PFSK-1 (cell line): ENCODE results near the gene FBXW9.

ENCODE experiments used
- FOXP2 ChIP-seq: optimal IDR thresholded peaks from 2 replicates; pipeline ENCODE3; 2011; ENCODE audit warnings: borderline replicate concordance, control low read depth, inconsistent platforms; ENCODE audit not compliant: insufficient read depth; ENCODE audit errors: extremely low read length, extremely low read depth
- POLR2AphosphoS5 ChIP-seq: IDR thresholded peaks from 2 replicates; pipeline ENCODE4 v1.6.1; 2012; ENCODE audit warnings: low read depth, mild to moderate bottlenecking, control low read depth, low read length, moderate library complexity
- SIN3A ChIP-seq: IDR thresholded peaks from 2 replicates; pipeline ENCODE4 v1.6.1; 2012; ENCODE audit warnings: mild to moderate bottlenecking, low read length, moderate library complexity, borderline replicate concordance; ENCODE audit not compliant: insufficient read depth
- TAF1 ChIP-seq: IDR thresholded peaks from 2 replicates; pipeline ENCODE4 v1.6.1; 2012; ENCODE audit warnings: low read length, control low read depth, borderline replicate concordance; ENCODE audit not compliant: insufficient read depth
- TF ChIP-seq, protein P1 (sequence below), 2 experiments: IDR thresholded peaks; 2 replicates each; pipeline versions ENCODE4 v1.6.1 to v1.8.0; 2011 to 2012; ENCODE audit warnings: low read depth in 2 of 2, low read length in 2 of 2, control low read depth in 1 of 2, inconsistent platforms in 1 of 2, mild to moderate bottlenecking in 1 of 2, moderate library complexity in 1 of 2; ENCODE audit not compliant: insufficient read depth in 1 of 2

The FBXW9 gene

DNA sequence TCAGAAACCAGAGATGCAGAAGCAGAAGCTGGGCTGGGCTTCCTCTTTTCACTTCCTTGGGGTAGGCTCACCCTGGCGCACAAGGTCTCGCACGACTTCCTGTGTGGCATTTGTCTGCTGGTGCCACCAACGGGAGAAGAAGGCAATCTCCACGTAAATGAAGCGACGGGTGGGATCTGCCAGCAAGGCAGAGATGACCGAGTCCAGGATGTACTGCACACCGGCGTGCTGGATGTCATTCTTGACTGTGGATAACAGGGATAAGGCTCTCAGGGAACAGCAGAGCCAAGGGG lies 31.2 kb downstream of the FBXW9 start:
- TF ChIP-seq, protein P1, sequence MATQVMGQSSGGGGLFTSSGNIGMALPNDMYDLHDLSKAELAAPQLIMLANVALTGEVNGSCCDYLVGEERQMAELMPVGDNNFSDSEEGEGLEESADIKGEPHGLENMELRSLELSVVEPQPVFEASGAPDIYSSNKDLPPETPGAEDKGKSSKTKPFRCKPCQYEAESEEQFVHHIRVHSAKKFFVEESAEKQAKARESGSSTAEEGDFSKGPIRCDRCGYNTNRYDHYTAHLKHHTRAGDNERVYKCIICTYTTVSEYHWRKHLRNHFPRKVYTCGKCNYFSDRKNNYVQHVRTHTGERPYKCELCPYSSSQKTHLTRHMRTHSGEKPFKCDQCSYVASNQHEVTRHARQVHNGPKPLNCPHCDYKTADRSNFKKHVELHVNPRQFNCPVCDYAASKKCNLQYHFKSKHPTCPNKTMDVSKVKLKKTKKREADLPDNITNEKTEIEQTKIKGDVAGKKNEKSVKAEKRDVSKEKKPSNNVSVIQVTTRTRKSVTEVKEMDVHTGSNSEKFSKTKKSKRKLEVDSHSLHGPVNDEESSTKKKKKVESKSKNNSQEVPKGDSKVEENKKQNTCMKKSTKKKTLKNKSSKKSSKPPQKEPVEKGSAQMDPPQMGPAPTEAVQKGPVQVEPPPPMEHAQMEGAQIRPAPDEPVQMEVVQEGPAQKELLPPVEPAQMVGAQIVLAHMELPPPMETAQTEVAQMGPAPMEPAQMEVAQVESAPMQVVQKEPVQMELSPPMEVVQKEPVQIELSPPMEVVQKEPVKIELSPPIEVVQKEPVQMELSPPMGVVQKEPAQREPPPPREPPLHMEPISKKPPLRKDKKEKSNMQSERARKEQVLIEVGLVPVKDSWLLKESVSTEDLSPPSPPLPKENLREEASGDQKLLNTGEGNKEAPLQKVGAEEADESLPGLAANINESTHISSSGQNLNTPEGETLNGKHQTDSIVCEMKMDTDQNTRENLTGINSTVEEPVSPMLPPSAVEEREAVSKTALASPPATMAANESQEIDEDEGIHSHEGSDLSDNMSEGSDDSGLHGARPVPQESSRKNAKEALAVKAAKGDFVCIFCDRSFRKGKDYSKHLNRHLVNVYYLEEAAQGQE (IDR thresholded peaks at IDR 0.05; ENCODE audit: insufficient read depth in 1 of 2, low read depth in 2 of 2, low read length in 2 of 2), result no peak
- TF ChIP-seq POLR2AphosphoS5, result no peak
- TF ChIP-seq SIN3A, result no peak
- TF ChIP-seq TAF1, result no peak
- TF ChIP-seq FOXP2, result no peak

DNA sequence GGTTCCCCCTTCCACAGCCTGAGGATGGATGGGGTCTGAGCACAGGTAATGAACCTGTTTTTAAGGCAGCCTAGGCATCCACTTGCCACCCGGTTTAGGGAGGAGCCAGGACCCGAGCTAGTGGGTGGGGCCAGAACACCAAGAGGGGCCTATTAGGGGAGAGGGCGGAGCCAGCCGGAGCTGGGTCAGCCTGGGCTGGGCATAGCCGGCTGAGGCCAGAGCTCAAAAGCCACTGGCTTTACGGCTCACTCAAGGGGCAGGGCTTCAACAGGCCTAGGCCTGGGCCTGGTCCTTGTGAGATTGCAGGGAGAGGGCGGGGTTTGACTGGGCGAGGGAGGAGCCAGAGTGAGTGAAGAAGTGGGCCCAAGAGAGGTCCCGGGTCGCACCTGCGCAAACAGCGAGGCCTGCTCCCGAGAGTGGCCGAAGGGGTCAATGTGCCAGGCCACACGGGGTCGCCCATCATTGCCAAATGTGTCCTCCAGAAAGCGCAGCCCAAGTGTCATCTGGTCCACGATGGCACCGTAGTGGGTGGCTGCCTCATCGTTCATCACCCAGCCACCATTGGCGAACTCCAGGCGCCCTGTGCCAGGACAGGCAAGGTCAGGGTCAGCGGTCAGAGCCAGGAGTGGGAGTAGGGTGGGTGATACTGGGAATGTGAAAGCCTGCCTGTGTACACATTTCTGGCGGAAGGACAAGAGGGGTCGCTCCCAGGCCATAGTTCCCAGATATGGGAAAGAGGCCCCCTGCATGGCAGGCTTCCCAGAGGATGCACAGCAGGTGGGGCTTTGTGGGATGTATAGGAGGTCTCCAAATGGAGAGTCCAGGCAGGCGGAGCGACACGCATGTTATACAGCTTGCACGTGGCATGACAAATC lies 31.8 kb downstream of the FBXW9 start:
- TF ChIP-seq TAF1 (no peak), POLR2AphosphoS5 (no peak), FOXP2 (no peak), SIN3A (no peak)
- TF ChIP-seq, protein P1 (IDR thresholded peaks at IDR 0.05; ENCODE audit: insufficient read depth in 1 of 2, low read depth in 2 of 2, low read length in 2 of 2), result no peak

DNA sequence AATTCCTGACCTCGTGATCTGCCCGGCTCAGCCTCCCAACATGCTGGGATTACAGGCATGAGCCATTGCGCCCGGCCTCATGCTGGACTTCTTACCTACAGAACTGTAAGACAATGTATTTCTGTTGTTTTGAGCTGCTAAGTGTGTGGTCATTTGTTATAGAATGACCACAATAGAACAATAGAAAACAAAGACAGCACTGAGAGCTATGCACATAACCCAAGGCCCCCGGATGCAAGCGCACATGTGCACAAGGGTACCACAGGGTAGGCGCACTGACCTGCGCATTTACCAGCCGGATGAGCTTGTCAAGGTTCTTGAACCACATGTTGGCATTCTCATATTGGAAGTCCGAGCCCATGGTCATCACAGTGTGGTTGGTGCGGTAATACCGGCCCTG lies 35.5 kb downstream of the FBXW9 start:
- TF ChIP-seq SIN3A, result no peak
- no peak for TF ChIP-seq TAF1
- TF ChIP-seq, protein P1 (IDR thresholded peaks at IDR 0.05; ENCODE audit: insufficient read depth in 1 of 2, low read depth in 2 of 2, low read length in 2 of 2), result no peak
- TF ChIP-seq POLR2AphosphoS5, result no peak
- TF ChIP-seq FOXP2, result no peak

DNA sequence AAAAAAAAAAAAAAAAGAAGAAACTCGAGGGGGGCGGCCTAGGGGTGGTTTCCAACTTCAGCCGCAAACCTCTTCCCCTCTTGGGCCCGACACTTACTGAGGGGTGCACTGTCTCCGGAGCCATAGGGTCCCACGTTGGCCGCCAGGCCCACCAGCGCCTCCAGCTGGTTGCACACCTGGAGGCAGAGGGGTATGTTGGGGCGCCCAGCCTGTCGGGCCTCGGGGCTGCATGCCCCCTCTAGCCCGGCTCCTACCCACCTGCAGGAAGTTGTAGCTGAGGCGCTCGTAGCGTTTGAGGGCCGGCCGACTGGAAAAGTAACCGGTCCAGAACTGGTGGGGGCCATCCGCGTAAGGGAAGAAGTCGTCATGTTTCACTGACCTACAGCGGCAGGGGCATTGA lies 38.5 kb downstream of the FBXW9 start:
- TF ChIP-seq TAF1 (no peak), FOXP2 (no peak), POLR2AphosphoS5 (no peak), SIN3A (no peak)
- TF ChIP-seq, protein P1 (IDR thresholded peaks at IDR 0.05; ENCODE audit: insufficient read depth in 1 of 2, low read depth in 2 of 2, low read length in 2 of 2), result no peak
